IMR-90 (cell line): Measurements from ENCODE around the gene SCFD2. TPM values are rescaled to one million over a fixed set of nuclear protein-coding genes. Genes with fewer than 3 reads are reported as not detected.

ENCODE experiments used
- ATAC-seq: fragments of 200-7000 bp; cut with Tn5 transposase; 2 replicates; pipeline ENCODE4 v1.9.1; 2020; ENCODE audit warnings: low read depth, mild to moderate bottlenecking, moderate library complexity
- BruUV-seq: library from RNA; stranded (reverse); fragments of 400-500 nt; replicated peaks from 2 replicates; lab custom pipeline; 2021; lab: Mats Ljungman, UMichigan
- CTCF ChIA-PET: fragments of 300-600 bp; formaldehyde crosslinking; extraction: SDS; loops from one replicate; lab custom pipeline; 2021; ENCODE audit warnings: antibody characterized with exemption; lab: Yijun Ruan, JAX
- POLR2A ChIA-PET: fragments of 300-600 bp; sonication (Branson Sonifier 250); formaldehyde crosslinking; loops from one replicate; lab custom pipeline; 2022; ENCODE audit warnings: antibody characterized with exemption; ENCODE audit not compliant: unreplicated experiment; lab: Charles Lee
- DNase-seq: peaks from one replicate; pipeline ENCODE4 v3.0.0; 2013
- H2AFZ ChIP-seq: replicated peaks from 2 replicates; pipeline ENCODE3; 2013; ENCODE audit warnings: low read length, mild to moderate bottlenecking; ENCODE audit not compliant: poor library complexity
- H2AK5ac ChIP-seq: 2 replicates; pipeline ENCODE4 v1.6.1; 2013; ENCODE audit warnings: low read depth, low read length, inconsistent platforms
- H2AK9ac ChIP-seq: replicated peaks from 2 replicates; pipeline ENCODE3; 2013; ENCODE audit warnings: mild to moderate bottlenecking, low read depth, low read length, moderate library complexity; ENCODE audit not compliant: poor library complexity
- H2BK120ac ChIP-seq: 2 replicates; pipeline ENCODE4 v1.6.1; 2013; ENCODE audit warnings: low read depth, low read length, inconsistent platforms
- H2BK15ac ChIP-seq: 3 replicates; pipeline ENCODE4 v1.6.1; 2013; ENCODE audit warnings: low read depth, low read length, inconsistent platforms
- H2BK20ac ChIP-seq: 2 replicates; pipeline ENCODE4 v1.6.1; 2013; ENCODE audit warnings: low read depth, mild to moderate bottlenecking, inconsistent platforms, low read length, moderate library complexity
- H2BK5ac ChIP-seq: 2 replicates; pipeline ENCODE4 v1.6.1; 2013; ENCODE audit warnings: mild to moderate bottlenecking, low read depth, low read length, inconsistent platforms; ENCODE audit not compliant: poor library complexity, severe bottlenecking
- H3K14ac ChIP-seq: replicated peaks from 2 replicates; pipeline ENCODE4 v1.6.1; 2013; ENCODE audit warnings: low read depth, low read length, inconsistent platforms
- H3K18ac ChIP-seq: 2 replicates; pipeline ENCODE4 v1.6.1; 2013; ENCODE audit warnings: low read depth, low read length, control low read depth
- H3K23ac ChIP-seq: 2 replicates; pipeline ENCODE4 v1.6.1; 2013; ENCODE audit warnings: low read depth, low read length, inconsistent platforms
- H3K27ac ChIP-seq: 2 replicates; pipeline ENCODE4 v1.5.1; 2013; ENCODE audit warnings: mild to moderate bottlenecking, control low read depth, low read length; ENCODE audit not compliant: insufficient read depth
- H3K27me3 ChIP-seq: 2 replicates; pipeline ENCODE4 v1.6.1; 2013; ENCODE audit warnings: low read length; ENCODE audit not compliant: control insufficient read depth, insufficient read depth
- H3K36me3 ChIP-seq: 2 replicates; pipeline ENCODE4 v1.6.1; 2013; ENCODE audit warnings: low read length, mixed read lengths; ENCODE audit not compliant: control insufficient read depth, insufficient read depth
- H3K4ac ChIP-seq: 2 replicates; pipeline ENCODE4 v1.6.1; 2013; ENCODE audit warnings: low read depth, low read length, inconsistent platforms
- H3K4me1 ChIP-seq: 2 replicates; pipeline ENCODE4 v1.6.1; 2013; ENCODE audit warnings: low read length, mixed read lengths; ENCODE audit not compliant: control insufficient read depth, insufficient read depth
- H3K4me2 ChIP-seq: 2 replicates; pipeline ENCODE4 v1.6.1; 2013; ENCODE audit warnings: low read depth, mild to moderate bottlenecking, control low read depth, low read length, moderate library complexity
- H3K4me3 ChIP-seq: 2 replicates; pipeline ENCODE4 v1.5.1; 2013; ENCODE audit warnings: low read depth, mild to moderate bottlenecking, control low read depth, low read length, moderate library complexity; ENCODE audit not compliant: insufficient read depth
- H3K56ac ChIP-seq: 2 replicates; pipeline ENCODE4 v1.6.1; 2013; ENCODE audit warnings: low read length, inconsistent platforms; ENCODE audit not compliant: insufficient read depth; ENCODE audit errors: extremely low read depth
- H3K79me1 ChIP-seq, 2 experiments: 2 replicates each; pipeline ENCODE4 v1.6.1; 2013; ENCODE audit warnings: low read length in 2 of 2, inconsistent platforms in 1 of 2, low read depth in 1 of 2
- H3K9ac ChIP-seq: 2 replicates; pipeline ENCODE4 v1.6.1; 2013; ENCODE audit warnings: low read depth, low read length, control low read depth
- H3K9me1 ChIP-seq: 2 replicates; pipeline ENCODE4 v1.6.1; 2013; ENCODE audit warnings: low read length, inconsistent platforms; ENCODE audit not compliant: insufficient read depth
- H3K9me3 ChIP-seq: 2 replicates; pipeline ENCODE4 v1.6.1; 2013; ENCODE audit warnings: low read length; ENCODE audit not compliant: control insufficient read depth, insufficient read depth
- H4K20me1 ChIP-seq: 2 replicates; pipeline ENCODE4 v1.6.1; 2013; ENCODE audit warnings: low read length, inconsistent platforms; ENCODE audit not compliant: insufficient read depth
- H4K5ac ChIP-seq: 2 replicates; pipeline ENCODE4 v1.6.1; 2013; ENCODE audit warnings: mild to moderate bottlenecking, low read depth, low read length, control low read depth
- H4K8ac ChIP-seq, 2 experiments: 2 replicates each; pipeline ENCODE4 v1.6.1; 2013; ENCODE audit warnings: low read depth in 2 of 2, low read length in 2 of 2, control low read depth in 1 of 2, inconsistent platforms in 1 of 2
- H4K91ac ChIP-seq: 2 replicates; pipeline ENCODE4 v1.6.1; 2013; ENCODE audit warnings: low read depth, low read length, inconsistent platforms; ENCODE audit not compliant: insufficient read depth
- CEBPB ChIP-seq: IDR thresholded peaks from 2 replicates; pipeline ENCODE4 v1.6.1; 2012; ENCODE audit warnings: low read depth, low read length, improper control_type of control experiment
- MAFK ChIP-seq: IDR thresholded peaks from 2 replicates; pipeline ENCODE4 v1.6.1; 2012; ENCODE audit warnings: low read depth, low read length, improper control_type of control experiment
- POLR2A ChIP-seq: IDR thresholded peaks from 2 replicates; pipeline ENCODE4 v1.6.1; 2012; ENCODE audit warnings: mild to moderate bottlenecking, low read depth, low read length
- RAD21 ChIP-seq: IDR thresholded peaks from 2 replicates; pipeline ENCODE4 v1.6.1; 2012; ENCODE audit warnings: low read length, improper control_type of control experiment
- USF2 ChIP-seq: fragments of 150-350 bp; IDR thresholded peaks from 2 replicates; pipeline ENCODE4 v1.6.1; 2017; ENCODE audit warnings: mild to moderate bottlenecking, antibody characterized with exemption, low read length, low read depth
- WGBS, 2 experiments: methylation state at CpG; one replicate each; pipeline versions ENCODE4 v1.1.5 to v1.1.7; 2013; ENCODE audit warnings: missing lambda C conversion rate in 2 of 2; ENCODE audit not compliant: insufficient read length in 1 of 2; ENCODE audit errors: extremely low coverage in 2 of 2; 5-methylcytosine and 5-hydroxymethylcytosine counted together
- dilution Hi-C: fragments of 300-500 bp; cut with HindIII; formaldehyde crosslinking; loops from one replicate; pipeline ENCODE4 v1.14.3; 2018; ENCODE audit warnings: low sequenced_read_pairs; ENCODE audit not compliant: unreplicated experiment
- in situ Hi-C: fragments of 300-500 bp; cut with MboI; formaldehyde crosslinking; loops from 3 replicates; pipeline ENCODE4 v1.14.3; 2019; ENCODE audit warnings: low sequenced_read_pairs, inconsistent platforms, mixed read lengths
- intact Hi-C: fragments of 100-400 bp; cut with micrococcal nuclease; formaldehyde crosslinking; loops from 2 replicates; pipeline ENCODE4 v1.10.0; 2022
- polyA plus RNA-seq, 3 experiments: library from polyadenylated mRNA; depleted of rRNA; stranded (reverse); fragments of >200 nt; gene quantifications; 2 replicates each; pipeline ENCODE4 v1.2.3, GENCODE V29; 2012; ENCODE audit warnings: low replicate concordance in 1 of 3
- total RNA-seq: library from RNA; depleted of rRNA; stranded (reverse); fragments of >200 nt; gene quantifications from 2 replicates; pipeline ENCODE4 v1.2.3, GENCODE V29; 2012
- TF ChIP-seq, protein P1 (sequence below): conservative IDR thresholded peaks from 2 replicates; pipeline ENCODE4 v1.5.1; 2012; ENCODE audit warnings: mild to moderate bottlenecking, low read depth, low read length, improper control_type of control experiment

Gene SCFD2
- total and polyA plus RNA-seq, 2 of the 4 experiments (the other 2 are of a cell fraction), result 18.9 to 62.4 TPM

- H3K18ac ChIP-seq, result no peak overlapping the region
- peaks cover 5% of the 10 kb centered on the region for H3K27me3 ChIP-seq
- no peak overlapping the region; the same call in 1 of the 2 replicates for H4K91ac ChIP-seq
- H3K4me2 ChIP-seq, result no peak overlapping the region; the same call in 1 of the 2 replicates
- H2AFZ ChIP-seq, result no peak overlapping the region
- no TSS peak for BruUV-seq
- intact Hi-C loops, result loop anchor here (10.0 kb wide), 2 partner anchors 210 to 490 kb away; partner anchors contain the start of gene USP46
- peaks cover 11% of the 10 kb centered on the region for H3K4me1 ChIP-seq
- no peak overlapping the region for H3K4ac ChIP-seq
- no peak overlapping the region for H2BK20ac ChIP-seq
- CTCF ChIA-PET, result no interaction called here
- TF ChIP-seq RAD21 (no peak), MAFK (no peak), POLR2A (no peak), USF2 (no peak), CEBPB (no peak)
- TF ChIP-seq, protein P1, sequence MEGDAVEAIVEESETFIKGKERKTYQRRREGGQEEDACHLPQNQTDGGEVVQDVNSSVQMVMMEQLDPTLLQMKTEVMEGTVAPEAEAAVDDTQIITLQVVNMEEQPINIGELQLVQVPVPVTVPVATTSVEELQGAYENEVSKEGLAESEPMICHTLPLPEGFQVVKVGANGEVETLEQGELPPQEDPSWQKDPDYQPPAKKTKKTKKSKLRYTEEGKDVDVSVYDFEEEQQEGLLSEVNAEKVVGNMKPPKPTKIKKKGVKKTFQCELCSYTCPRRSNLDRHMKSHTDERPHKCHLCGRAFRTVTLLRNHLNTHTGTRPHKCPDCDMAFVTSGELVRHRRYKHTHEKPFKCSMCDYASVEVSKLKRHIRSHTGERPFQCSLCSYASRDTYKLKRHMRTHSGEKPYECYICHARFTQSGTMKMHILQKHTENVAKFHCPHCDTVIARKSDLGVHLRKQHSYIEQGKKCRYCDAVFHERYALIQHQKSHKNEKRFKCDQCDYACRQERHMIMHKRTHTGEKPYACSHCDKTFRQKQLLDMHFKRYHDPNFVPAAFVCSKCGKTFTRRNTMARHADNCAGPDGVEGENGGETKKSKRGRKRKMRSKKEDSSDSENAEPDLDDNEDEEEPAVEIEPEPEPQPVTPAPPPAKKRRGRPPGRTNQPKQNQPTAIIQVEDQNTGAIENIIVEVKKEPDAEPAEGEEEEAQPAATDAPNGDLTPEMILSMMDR, result no peak
- POLR2A ChIA-PET, result no interaction called here
- H2BK120ac ChIP-seq, result no peak overlapping the region
- no peaks in the 10 kb centered on the region for H3K9me3 ChIP-seq
- H3K4me3 ChIP-seq, result no peak overlapping the region
- H2AK9ac ChIP-seq, result no peak overlapping the region
- no peak overlapping the region for H4K8ac ChIP-seq
- H3K56ac ChIP-seq, result no peak overlapping the region
- H3K36me3 ChIP-seq, result peaks cover 15% of the 10 kb centered on the region
- H3K27ac ChIP-seq, result no peak overlapping the region
- H4K5ac ChIP-seq, result no peak overlapping the region
- no peak overlapping the region for H2BK15ac ChIP-seq
- no peaks in the 10 kb centered on the region for H4K20me1 ChIP-seq
- H3K14ac ChIP-seq, result no peak overlapping the region
- H2BK5ac ChIP-seq, result no peak overlapping the region
- dilution Hi-C loops, result no loop called here
- no peak overlapping the region for H3K23ac ChIP-seq
- DNase-seq (no peak), ATAC-seq (no peak)
- no peak overlapping the region for H2AK5ac ChIP-seq
- peaks cover 7% of the 10 kb centered on the region; the same call in 1 of the 2 replicates for H3K9me1 ChIP-seq
- in situ Hi-C loops, result no loop called here
- no peak overlapping the region for H3K9ac ChIP-seq
- no CpG with 5 or more reads among the region's 9 CpGs for WGBS, 2 experiments
- H3K79me1 ChIP-seq, result no peaks in the 10 kb centered on the region; a peak in 1 of 4 replicates
Measured at GRCh38 chr4:52865300-52865699, 500.6 kb downstream of the SCFD2 start.
